Posterior vena cava (tissue), 2 donors: ENCODE results near the gene SYS1. TPM values are rescaled to one million over a fixed set of nuclear protein-coding genes. Genes with fewer than 3 reads are reported as not detected.

Source experiments
- DNase-seq: peaks from one replicate; pipeline ENCODE4 v3.0.0-alpha.2; 2020; ENCODE audit warnings: low spot score
- intact Hi-C, 2 donors: fragments of 100-400 bp; cut with DNase I; formaldehyde crosslinking; loops; one replicate each; pipeline versions ENCODE4 v1.14.1 to v1.14.2; 2022 to 2023
- total RNA-seq, 2 donors: library from RNA; stranded (reverse); fragmentation: NEBNext Ultra II Directional; extraction: Animal tissue kit (Norgen Biotek cat#: 25700); gene quantifications; one replicate each; pipeline ENCODE4 v1.2.1, GENCODE V29; 2021
- donor health status: DM: yes; HTN: yes; CAD: no.
- donor health status: DM: yes; HTN: yes; CAD: no.

Gene SYS1
- total RNA-seq, 2 donors from 2014 or later: 21.8 to 22.6 TPM

DNA sequence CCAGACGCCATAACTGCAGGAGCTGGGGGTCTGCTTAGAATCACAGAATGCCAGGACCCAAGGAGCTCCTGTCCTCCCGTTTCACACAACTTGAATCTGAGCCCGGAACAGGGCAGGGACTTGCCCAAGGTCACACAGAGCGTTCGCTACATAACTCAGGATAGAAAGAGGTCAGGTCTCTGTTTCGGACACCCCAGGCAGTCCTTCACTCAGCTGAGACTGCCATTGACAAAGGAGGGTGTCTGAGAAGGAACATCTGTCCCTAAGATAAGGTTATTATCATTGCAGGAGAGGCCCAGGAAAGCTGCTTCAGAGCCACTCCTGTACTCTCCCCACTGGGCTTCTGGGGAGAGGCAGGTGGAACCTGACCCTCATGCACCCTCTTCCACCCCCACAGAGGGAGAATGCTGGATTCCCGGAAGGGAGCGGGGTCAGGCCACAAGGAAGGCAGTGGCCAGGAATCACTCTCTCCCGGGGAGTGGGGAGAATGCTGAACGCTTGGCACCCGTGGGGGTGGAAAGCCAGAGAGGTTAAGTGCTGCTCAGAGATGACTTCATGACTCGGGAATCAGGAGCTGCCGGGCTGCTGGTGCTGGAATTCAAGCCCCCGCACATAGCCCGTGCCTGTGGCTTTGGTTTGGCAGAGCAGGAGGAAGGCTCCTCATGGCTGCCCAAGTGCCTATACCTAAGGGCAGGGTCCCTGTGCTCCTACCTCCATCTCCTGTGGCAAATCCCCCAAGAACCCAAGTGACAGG lies 25.4 kb upstream of the SYS1 start:
- DNase-seq: peak; percentile 86
- intact Hi-C loops: loop anchor here in 1 of 2 donors (1.0 kb wide), 1 partner anchor 9 kb away; no protein-coding TSS in a partner anchor

DNA sequence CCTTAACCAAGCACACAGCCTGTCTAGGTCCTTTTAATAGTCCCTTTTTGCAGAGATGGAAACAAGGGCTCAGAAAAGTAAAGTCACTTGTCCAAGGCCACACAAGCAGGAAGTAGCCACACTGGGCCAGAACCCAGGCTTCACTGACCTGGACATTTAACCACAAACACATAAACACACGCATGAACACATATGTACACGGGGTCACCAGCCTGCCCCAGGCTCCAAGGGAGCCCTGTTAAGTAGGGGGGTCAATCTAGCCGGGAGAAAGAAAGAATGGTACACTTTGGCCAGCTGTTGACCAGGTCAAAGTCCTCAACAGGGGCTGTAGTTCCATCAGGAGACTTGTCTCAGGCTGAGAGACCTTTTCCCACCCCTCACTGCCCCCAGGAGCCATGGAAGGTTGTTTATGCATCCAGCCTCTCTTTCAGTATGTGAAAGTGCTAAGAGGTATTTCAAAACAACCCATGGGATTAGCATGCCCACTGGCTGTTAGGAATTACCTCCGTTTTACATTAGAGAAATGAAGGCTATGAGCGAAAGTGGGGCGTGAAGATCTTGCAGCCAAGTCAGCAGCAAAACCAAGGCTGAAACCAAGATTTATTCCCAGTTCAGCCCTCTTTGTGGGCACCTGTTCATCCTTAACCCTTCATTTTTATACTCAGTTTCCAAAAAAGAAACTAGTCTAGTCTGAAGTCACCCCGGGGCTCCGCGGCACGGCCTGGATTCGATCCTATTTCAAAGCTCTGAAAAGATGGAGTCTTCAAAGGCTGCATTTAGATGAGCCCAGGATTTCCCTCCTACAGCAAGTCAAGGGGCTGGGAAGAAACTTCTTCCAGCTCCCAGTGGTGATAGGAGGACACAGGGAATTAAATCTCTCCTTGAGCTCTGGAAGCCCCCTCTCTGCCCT lies 24.6 kb upstream of the SYS1 start:
- DNase-seq: peak; percentile 57
- intact Hi-C loops: no loop called here

DNA sequence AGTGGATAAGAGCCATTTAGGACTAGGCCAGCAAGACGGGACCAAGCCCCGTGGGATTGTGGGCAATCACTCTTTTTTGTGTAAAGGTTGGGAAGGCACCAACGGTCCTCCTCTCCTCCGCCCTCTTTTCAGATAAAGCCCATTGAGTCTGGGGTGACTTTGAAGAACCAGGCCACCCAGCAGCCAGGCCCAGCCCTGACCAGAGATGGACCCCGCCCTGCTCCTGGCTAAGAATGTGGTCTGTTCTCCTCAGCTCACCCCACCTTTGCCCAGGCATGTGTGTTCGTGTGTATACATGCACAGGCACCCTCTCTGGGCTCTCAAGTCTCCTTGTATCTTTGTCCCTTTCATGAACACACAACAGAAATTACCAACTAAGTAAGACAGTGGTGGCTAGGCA lies 23.9 kb upstream of the SYS1 start:
- peak; percentile 38 for DNase-seq
- intact Hi-C loops: no loop called here

DNA sequence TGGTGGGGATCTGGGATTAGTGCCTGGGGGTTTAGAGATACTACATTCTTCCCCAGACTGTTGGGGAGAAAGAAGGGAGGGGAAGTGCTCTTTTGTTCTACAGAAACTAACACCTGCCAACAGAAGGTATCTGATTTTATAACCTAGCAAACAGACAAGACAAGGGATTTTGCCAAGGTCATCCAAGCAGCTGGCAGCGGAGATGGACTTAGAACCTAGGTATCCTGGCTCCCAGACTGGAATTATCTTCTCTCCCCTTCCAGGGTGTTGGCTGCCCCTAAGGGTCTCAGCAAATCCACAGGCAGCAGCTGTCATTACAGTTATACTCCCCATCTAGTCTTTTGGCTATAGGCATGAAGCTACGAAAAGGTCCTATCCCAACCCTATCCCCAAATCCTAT lies 23.2 kb upstream of the SYS1 start:
- DNase-seq: no peak
- intact Hi-C loops: no loop called here

DNA sequence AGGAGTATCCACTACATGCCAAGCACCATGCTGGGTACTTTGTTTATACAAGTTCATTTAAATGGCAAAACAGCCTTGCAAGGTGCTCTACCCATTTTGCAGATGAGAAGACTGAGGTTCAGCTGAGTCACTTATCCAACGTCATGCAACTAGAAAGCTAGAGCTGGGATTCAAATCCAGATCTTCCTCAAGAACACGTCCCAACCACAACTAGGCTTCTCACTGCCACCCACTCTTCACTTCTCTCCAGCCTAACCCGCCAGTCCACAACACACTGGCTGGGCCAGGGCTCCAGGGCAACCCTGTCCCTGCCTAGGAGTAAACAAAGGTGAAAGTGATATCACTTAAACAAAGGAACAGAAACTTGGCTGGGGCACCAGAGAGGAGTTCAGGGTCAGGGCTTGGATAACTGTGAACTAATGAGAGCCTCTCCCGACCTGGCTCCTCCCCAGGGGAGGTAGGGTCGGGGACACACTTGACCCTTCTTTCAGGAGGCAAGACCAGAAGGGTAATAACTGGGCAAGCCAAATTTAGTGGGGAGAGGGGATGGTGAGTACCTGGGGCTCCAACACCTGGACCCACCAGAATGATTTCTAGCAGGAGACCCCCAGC lies 22.6 kb upstream of the SYS1 start:
- no peak for DNase-seq
- intact Hi-C loops: no loop called here

DNA sequence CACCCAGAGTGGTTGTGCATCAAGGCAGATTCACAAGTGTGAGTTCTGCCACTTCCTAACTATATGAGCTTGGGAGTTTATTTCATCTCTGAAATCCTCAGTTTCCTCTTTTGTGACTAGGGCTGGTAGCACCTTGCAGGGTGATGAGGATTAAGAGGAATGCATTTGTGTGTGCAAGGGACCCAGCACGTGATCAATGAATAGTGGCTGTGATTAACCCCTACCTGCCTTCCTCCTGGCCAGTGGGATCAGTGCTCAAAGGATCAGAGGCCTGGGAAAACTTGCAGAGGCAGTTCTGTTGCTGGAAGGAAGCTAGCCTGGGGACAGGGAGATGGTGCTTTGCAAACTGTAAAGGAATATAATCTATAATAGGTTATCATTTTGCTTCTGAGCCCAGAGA lies 22.0 kb upstream of the SYS1 start:
- DNase-seq: no peak
- intact Hi-C loops: no loop called here

DNA sequence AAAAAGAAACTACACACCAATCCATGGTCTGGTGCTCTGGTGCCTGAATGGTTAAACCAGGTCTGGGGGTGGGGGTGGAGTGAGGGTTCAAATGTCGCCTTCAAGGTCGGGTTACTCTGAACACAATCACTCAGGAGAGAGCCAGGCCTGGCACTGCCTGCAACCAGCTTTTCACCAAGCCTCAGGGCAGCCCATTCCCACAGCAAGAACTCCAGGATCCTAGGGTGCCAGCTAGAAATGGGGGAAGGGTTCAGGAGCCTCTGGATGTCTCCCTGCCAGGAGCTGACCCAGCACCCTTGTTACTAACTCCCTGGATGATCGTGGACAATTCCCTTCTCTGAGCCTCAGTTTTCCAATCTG lies 21.4 kb upstream of the SYS1 start:
- intact Hi-C loops: no loop called here
- DNase-seq: no peak

DNA sequence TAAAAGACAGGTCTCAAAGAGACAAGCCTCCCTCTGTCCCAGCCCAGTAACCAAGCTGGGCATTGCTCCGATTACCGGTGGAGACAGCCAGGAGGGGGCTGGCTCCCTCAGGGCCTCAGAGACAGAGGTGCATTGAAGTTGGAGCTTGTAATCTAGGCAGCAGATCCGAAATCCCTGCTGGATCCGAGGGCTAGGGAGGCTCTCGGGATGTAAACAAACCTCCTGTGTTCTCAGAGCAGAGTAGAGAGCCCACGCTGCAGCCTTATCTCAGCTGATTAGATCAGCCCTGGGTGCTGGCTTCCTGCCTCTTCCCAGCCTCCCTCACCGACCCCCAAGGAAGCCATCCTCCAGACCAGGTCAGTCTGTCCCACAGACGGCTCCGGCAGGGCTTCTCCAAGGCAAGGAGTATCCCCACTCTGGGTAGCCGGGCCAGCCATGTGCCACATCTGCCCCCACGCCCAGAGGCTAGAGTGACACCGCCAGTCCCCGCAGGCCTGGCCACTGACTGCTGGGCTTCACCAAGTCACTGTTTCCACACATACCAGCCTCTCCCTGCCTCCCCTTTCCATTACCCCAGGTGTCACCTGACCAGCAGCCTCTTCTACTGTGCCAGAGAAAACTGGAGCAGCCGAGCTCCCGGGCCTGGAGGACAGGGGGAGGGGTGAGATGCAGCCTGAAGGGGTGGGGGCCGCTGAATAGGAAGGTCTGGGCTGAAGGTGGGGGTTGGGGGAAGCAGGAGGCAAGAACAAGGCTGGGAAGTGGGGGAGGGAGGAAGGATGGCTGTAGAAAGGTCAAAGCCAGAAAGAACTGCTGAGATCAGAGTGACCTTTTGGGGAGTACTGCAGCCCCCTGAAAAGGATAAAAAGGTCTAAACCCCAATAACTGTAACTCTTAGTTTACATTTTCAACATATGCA lies 20.8 kb upstream of the SYS1 start:
- intact Hi-C loops: no loop called here
- DNase-seq: peak; percentile 84

DNA sequence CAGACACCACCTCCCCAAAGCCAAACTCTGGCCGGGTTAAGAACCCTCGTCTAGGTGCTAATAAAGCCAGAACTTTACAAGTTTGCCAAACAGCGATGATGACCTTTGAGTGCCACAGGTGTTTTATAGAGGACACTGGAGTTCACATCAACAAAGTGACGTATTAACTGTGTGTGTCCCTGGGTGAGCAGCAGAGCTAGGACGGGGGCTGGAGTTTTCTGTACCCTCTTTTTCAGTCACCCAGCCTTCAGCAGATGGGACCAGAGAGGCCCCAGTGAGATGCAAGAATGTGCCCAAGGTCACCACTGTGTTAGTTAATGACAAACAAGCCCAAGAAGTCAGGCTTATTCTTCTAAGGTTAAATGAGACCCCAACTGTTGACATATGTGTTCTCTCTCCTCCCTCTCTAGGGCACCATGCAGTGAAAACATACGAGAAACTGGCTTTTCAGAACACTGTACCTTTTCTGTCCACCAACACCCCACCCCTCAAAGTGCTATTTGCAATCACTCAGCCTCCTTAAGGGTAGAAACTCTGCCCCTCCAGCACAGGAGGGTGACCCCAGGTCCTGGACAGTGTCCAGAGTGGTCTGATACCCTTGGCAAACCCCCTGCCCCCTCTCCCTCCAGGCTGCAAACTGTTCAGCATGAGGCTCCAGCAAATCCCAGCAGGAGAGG lies 20.0 kb upstream of the SYS1 start:
- intact Hi-C loops: no loop called here
- DNase-seq: no peak

DNA sequence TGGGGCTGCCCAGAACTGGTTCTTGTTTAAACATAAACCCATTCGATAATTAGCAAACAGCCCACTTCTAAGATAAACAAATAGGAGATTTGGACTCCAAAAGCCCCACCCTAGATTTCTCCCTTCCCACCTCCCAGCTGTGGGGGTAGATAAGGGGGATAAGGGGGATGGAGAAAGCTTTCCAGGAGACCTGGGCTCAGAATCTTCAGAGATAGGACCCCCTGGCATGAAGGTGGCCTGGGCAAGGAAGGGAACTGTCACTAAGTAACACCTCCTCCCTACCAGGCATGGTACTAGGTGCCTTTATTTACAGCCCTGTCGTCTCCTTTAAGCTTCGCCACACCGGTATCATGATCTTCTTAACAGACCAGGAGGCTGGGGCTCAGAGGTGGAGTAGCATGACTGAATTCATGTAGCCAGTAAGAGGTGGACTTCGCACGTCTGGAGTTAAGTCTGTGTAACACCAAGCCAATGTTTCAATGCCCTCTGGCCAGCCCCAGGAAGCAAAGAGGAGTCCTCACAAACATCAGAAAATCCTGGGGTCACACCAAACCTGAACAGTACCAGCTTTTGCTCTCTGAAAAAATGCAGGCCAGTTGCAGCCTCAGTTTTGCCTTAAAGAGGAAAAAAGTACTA lies 19.3 kb upstream of the SYS1 start:
- intact Hi-C loops: no loop called here
- DNase-seq: peak; percentile 34

DNA sequence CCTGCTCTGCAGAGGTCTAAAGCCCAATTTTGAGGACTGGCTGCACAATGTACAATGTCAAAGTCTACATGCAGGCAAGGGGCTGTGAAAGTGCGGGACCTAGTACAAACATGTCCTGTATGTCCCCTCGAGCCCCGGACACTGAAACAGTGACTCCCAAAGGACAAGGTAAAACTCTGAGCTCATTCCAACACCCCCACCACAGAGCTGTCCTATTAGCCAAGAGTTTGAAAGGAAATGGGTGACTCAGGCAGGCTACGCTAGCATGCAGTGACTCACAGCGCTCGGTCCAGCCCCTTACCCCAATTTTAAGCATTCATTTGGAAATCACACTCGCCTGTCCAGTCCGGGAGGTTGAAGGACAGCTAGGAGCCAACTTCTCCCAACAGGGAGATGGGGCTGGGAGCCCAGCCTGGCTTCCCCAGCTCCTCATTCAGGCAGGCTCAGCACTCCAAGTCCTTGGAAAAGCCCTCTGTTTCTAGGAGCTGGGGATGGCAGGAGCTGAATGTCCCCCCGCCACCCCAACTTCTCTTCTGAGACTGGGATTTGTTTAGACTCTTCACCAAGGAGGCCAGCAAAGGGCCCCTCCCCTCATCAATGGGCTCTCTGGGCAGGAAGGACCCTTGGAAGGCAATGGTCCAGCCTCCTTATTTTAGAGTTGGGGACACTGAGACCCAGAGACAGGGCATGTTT lies 18.6 kb upstream of the SYS1 start:
- intact Hi-C loops: no loop called here
- DNase-seq: peak; percentile 86

DNA sequence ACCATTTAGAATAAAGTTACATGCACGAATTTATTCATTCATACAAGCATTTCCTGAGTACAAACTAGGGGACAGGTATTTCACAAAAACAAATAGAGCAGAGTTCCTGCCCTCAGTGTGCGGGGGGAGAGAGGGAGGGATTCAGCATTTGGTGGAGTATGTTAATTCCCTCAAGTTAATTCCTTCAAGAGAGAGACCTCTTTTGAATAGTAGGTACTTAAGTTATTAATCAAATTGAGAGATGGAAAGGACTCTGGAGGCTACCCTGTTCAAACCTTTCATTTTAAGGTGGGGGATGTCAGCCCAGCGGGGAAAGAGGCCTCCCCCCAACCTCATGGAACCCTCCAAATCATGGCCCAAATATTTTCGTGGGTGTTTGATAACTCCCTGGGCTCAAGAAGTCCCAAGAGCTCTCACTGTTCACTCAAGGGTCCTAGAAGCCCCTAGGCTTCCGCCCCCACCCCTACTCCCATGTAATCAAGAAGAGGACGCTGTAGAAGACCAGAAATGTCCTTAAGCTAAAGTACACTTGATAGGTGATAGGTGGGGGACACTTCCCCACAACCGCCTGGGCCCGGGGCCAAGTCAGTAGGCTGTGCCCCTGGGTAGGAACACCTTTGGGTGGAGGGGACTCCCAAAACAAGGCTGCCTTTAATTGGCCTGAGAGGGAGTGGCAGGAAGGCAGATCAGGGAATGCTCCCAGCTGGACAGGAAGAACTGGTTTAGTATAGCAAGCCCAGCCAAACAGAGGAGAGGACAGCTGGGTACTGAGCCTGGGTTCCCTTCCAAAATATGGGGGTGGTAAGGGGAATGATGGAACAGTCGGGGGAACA lies 17.6 kb upstream of the SYS1 start:
- intact Hi-C loops: no loop called here
- DNase-seq: peak; percentile 74

DNA sequence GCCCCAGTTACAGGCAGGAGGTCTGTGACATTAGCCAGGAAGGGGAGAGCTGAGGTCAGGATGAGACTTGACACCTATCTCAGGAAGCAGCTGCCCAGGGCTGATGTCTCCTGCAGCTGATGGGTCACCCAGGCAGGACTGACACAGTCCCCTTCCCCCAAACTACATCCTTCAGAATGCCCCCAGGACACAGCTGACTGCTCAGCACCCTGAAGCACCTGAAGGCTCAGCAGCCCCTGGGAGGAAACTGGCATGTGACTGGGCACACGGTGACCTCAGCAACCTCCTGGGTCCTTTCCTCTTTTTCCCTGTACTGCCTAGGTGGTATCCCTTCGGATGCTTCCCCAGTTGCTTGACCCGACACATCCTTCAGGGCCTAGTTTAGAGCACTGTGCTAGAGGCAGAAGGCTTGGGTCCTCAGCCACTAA lies 16.7 kb upstream of the SYS1 start:
- peak; percentile 17 for DNase-seq
- intact Hi-C loops: no loop called here

DNA sequence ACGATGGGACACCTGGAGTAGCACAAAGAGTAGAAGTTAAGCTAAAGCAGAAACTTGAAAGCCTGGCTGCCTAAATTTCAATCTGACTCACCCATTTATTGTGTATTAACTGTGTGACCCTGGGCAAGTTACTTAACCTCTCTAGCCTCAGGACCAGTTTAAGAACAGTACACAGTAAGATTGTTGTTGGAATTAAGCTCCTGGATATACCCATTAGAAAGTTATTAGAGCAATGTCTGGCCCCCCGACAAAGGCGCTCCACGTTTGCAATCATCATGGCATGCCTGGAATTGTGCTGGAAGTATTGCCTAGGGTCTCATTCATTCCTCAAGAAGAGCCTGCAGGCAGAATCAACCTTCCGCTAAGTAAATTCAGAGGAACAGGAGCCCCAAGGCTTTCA lies 16.1 kb upstream of the SYS1 start:
- intact Hi-C loops: no loop called here
- peak; percentile 2 for DNase-seq

DNA sequence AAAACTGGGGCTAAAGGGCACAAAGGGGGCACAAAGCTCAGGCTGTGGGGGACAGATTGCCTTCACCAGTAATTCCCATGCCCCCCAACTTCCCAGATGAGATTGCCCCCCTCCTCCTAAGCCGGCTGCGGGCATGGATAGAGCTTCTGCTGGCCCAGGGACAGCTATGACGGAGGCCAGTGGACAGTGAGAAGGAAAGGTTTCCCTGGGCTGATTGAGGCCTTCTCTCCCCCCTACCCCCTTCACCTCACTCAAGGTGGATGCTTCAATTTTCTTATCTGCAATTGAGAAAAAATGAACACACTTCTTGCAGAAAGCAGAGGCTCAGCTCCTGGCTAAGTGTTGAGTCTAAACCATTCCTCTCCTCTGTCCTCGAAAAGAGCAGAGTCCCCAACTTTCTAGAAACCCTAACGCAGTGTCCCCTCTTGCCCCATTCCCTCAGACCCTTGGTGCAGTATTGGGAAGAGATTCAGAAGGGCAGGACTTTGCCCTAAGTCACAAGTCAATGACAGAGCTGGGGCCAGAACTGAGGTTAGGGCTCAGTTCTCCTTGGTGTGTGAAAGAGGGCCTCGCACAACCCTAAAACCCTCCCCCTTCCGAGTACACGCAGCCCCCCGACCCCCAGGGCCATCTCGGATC lies 15.5 kb upstream of the SYS1 start:
- peak; percentile 72 for DNase-seq
- intact Hi-C loops: no loop called here
